HG03575 (cell line): ENCODE results near the gene CSH1.
"Not testable (repeated sequence)": the region's sequence is repeated elsewhere in the genome, so short reads cannot be mapped to it uniquely, and the experiment has no call there.

Source experiments
- ATAC-seq: cut with Tn5 transposase; IDR thresholded peaks from one replicate; pipeline ENCODE4 v1.9.1; 2021; ENCODE audit not compliant: unreplicated experiment, insufficient number of reproducible peaks, low FRiP score; ENCODE audit errors: extremely low read depth

CSH1 gene

DNA sequence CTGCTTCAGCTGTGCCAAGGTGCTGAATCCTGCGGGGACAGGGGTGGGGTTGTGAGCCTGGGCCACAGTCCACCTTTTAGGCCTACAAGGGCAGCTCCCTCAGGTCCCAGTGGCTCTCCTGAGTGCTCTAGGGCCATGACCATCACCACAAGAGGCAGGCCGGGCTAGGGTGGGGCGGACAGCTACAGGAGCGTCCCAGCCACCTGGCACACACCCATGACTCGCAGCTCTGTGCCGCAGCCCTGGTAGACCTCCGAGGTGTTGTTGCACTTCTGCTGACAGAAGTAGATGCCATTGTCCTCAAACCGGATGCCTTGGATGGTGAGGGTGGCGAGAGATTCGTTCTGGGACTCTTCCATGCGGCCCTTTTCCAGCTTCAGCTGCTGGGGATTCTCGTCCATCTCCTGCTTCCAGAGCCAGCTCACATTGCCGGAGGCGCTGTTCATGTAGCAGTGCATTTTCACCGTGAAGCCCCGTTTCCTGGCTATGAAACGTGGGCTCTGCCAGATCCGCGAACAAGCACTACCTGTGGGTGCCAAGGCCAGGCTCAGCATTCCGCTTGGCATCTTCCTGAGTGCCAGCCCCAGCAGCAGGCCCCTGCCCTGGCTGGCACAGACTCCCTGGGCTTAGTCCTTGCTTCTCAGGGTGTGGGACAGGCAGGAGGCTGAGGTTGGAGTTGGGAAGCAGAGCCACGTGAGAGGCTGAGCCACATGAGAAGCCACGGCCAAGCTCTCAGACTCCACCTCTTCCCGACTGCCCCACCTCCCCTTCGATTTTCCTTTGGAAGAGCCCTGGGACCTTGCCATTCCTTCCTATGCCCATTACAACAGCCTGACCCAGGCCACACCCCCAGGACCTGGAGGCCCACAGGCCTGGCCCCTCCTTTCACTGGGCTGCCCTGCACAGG lies 33.7 kb upstream of the CSH1 start:
- no peak for ATAC-seq

DNA sequence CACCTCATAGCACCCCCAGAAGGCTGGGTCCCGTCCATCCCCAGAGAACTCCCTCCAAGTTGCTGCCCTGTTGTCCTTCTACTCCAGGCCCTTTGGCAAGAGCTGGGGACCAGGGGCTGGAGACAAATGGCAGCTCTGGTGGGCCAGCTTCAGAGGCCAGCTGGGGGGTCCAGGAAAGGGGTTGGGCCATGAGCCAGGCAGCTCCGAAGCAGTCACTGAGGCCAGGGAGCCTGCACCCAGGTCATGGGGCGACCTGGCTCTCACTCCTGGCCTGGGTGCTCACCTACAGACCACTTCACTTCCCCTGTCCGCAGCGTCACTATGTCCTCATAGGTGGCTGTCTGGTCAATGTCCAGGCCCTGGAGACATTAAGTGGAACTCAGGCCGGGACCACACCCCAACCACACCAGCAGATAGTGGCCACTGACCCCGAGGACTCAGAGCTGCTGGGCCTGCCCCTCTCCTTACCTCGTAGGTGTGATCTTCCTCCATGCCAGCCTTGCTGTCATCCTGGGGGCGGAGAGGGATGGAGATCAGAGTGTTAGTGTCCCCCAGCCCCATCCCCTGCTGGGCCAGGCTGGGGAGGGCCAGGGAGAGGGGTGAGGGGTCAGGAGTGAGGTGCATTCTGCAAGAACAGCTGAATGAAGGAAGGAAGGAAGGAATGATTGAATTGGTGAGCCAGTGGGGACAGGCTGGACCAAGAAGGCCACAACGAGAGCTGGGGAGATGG lies 32.8 kb upstream of the CSH1 start:
- ATAC-seq = no peak

DNA sequence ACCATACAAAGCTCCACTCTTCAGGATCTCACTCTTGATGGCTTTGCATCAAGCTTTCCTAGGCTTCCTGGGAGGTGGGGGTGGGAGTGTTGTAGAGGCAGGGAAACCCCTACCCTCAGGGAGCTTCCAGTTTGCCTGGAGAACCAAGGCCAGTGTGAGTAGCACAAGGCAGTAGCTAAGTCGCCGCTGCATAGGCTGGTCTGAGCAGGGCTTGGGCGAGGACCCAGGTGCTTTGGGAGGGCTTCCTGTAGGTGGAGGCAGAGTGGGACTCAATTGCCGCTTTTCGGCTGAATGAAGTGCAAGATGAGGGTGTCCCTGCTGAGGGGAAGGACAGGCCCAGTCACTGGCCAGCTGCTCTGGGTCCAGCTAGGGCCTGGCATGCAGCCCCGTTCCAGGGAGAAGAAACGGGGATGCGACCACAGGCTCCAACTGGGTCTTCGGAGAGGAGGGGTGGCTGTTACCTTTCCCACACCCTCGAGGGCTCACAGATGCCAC lies 31.8 kb upstream of the CSH1 start:
- ATAC-seq = no peak

DNA sequence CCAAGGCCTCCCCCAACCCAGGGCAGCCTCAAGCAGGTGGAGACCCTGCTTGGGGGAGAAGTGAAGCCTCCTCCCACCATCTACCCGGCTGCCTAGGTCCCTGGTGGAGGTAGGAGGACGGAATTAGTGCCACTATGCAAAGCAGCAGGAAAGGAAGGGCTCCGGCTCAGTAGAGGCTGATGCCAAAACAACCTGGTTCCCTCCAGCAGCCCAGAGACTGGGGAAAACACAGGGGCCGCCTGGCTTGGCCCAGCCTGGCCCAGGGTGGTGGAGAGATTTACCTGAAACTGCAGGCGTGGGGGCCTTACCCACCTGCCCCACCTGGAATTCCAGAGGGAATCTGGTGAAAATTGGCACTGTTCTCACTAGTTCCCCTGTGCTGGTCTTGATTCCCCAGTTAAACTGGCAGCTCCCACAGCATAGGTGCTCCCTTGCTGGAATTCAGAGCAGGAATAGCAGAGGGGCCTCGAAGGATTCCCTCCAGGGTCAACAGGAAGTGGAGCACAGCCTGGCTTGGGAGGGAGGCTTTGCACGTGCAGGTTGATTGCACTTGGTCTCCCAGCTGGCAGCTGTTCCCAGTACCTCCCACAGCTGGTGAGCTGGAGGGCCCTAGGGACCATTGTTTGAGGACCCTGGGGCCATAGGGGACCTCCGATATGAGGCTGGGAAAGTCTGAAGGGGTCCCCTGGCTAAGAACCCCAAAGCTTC lies 31.2 kb upstream of the CSH1 start:
- no peak for ATAC-seq

DNA sequence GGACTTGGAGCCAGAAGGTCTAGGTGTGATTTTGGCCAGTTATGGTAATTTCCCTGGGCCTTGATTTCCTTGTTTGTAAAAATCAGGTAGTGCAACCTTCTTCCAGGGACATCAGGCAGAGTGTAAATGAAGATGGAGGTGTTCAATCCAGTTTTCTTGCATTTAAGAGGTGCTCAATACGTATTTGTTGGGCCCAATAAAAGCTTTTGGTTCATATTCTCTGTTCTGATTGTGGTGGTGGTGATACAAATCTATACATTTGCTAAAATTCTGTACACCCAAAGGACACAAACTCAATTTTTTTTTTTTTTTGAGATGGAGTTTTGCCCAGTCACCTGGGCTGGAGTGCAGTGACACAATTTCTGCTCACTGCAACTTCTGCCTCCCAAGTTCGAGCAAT lies 29.8 kb upstream of the CSH1 start:
- no peak for ATAC-seq

DNA sequence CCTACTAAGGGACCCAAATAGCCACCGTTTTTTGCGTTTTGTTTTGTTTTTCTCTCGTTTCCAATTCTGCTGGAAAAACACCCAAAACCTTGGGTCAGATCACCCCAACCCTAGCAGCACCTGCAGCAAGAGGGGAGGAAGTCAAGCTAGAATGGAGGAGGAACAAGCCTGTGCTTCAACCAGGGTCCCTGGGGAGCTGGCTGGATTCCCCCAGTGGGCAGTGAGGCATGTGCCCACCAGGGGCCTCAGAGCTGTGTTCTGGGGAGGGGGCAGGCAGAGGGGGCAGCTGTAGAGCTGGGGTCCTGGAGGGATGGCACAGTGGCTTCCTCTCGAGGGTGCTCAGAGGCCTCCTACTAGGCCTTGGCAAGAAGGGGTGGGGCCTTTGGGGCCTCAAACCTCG lies 29.2 kb upstream of the CSH1 start:
- ATAC-seq = no peak

DNA sequence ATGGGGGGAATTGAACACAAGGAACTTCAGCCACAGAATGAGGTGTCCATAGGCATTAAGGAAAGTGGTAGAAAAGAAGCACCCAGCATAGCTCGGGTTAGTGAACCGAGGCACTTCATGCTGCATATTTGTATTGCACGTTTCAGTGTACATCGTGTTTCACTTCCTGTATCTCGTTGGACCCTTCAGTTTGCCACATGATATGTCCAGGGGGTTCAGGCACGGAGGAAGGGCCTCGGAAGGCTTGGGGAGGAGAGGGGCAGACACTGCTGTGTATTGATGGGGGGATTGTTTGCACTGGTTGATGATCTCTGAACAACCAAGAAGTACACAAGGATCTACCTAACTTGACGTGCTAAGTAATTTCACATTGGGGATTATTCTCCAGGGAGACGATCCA lies 26.0 kb upstream of the CSH1 start:
- not testable (repeated sequence) for ATAC-seq

DNA sequence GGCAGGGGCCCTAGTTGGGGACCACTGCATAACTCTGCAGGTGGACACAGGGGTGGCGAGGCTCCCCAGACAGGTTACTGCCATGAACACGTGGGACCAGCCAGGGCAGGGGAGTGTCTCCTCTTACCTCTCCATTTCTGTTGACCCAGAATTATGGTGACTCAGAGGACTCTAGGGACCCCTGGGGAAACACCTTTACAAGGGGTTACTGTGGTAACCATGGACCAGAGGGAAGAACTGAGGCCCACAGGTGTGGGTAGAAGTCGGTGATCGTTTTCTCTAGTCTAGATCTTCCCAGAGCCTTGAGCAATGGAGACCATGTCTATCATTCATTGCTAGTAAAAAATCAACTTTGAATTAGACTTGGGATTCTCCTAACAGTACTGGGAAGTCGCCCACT lies 24.4 kb upstream of the CSH1 start:
- ATAC-seq = not testable (repeated sequence)

DNA sequence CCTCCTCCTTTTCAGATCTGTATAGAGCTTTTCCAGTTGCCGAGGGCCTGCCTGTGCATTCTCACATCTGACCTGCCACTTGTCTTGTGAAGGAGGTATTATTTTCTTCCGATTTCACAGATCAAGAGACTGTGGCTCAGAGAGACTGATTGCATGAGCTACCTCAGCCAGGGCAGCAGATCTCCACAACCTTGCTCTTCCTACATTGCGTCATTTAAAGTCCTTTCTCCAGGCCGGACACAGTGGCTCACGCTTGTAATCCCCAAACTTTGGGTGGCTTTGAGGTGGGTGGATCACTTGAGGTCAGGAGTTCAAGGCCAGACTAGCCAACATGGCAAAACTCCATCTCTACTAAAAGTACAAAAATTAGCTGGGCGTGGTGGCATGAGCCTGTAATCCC lies 23.7 kb upstream of the CSH1 start:
- not testable (repeated sequence) for ATAC-seq

DNA sequence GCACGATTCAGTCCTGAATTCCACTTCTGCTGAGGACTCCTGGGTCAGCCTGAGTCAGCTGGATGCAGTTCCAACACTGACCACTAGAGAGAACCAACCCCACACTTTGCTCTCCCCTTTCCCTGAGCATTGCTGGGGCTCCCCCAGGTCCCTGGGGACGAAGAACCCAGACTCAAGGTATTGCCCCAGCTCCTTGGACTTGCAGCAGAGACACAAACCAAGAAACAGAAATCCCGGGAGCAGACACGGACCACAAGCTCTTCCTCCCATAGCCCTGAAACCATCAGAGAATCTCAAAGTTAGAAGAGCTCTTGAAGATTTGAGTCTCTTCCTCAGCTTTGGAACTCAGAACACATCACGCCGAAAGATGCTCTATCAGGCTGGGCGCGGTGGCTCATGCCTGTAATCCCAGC lies 22.9 kb upstream of the CSH1 start:
- no peak for ATAC-seq

DNA sequence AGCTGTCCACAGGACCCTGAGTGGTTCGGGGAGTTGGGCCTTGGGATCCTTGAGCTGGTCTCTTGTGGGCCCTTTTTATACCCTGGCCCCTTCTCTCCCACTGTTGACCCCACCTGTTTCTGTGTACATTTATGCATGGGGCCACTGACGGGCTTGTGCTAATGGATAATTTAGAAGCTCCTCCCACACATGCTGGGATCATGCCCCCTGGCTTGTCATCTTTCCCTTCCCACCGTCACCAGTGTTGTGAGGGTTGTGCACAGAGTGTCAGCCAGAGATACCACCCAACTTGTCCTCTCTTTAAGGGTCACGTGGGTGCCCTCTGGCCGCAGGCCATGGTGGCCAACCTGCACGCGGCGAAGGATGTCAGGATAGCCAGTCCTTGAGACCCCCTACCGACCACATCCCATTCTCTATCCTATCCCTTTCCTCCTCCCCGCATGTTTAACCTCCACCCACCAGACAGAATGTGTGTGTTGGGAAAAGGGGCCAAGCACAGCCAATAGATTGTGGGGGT lies 22.5 kb upstream of the CSH1 start, which contains the start of gene GH1:
TSS of gene GH1 (minus strand) at position 51 of the 517 bp plus-strand sequence. CDS start 63 bp downstream, outside the sequence.
- ATAC-seq = not testable (repeated sequence)

DNA sequence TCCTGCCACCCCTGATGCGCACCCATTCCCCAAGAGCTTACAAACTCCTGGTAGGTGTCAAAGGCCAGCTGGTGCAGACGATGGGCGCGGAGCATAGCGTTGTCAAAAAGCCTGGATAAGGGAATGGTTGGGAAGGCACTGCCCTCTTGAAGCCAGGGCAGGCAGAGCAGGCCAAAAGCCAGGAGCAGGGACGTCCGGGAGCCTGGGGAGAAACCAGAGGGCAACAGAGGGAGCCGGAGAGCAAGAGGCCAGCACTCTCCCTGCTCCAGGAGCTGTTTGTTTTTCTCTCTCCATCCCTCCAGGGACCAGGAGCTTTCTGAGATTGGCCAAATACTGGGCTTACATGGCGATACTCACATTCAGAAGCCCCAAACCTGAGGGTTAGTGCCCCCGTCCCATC lies 21.9 kb upstream of the CSH1 start:
- no peak for ATAC-seq

DNA sequence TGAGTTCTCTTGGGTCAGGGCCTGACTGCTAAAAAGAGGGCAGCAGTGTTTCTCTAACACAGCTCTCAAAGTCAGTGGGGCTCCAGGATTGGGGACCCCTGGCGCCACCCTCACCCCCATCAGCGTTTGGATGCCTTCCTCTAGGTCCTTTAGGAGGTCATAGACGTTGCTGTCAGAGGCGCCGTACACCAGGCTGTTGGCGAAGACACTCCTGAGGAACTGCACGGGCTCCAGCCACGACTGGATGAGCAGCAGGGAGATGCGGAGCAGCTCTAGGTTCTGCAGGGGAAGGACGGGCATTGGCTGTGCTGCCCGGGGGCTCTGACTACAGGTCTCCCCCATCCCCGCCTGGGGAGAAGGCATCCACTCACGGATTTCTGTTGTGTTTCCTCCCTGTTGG lies 21.3 kb upstream of the CSH1 start:
- no peak for ATAC-seq

DNA sequence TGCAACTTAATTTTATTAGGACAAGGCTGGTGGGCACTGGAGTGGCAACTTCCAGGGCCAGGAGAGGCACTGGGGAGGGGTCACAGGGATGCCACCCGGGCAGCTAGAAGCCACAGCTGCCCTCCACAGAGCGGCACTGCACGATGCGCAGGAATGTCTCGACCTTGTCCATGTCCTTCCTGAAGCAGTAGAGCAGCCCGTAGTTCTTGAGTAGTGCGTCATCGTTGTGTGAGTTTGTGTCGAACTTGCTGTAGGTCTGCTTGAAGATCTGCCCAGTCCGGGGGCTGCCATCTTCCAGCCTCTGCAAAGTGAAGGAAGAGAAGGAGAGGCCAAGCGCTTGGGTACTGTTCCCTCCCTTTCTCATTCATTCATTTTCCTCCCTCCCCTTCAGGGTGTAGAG lies 20.8 kb upstream of the CSH1 start:
- not testable (repeated sequence) for ATAC-seq

DNA sequence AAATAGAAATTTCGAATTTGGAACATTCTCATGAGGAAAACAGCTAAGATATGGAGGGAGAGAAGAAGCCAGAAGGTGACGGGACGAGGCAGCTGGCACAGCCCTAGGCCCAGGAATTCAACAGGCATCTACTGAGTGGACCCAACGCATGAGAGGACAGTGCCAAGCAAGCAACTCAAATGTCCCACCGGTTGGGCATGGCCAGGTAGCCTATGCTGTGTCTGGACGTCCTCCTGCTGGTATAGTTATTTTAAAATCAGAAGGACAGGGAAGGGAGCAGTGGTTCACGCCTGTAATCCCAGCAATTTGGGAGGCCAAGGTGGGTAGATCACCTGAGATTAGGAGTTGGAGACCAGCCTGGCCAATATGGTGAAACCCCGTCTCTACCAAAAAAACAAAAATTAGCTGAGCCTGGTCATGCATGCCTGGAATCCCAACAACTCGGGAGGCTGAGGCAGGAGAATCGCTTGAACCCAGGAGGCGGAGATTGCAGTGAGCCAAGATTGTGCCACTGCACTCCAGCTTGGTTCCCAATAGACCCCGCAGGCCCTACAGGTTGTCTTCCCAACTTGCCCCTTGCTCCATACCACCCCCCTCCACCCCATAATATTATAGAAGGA lies 20.3 kb upstream of the CSH1 start:
- ATAC-seq = no peak

DNA sequence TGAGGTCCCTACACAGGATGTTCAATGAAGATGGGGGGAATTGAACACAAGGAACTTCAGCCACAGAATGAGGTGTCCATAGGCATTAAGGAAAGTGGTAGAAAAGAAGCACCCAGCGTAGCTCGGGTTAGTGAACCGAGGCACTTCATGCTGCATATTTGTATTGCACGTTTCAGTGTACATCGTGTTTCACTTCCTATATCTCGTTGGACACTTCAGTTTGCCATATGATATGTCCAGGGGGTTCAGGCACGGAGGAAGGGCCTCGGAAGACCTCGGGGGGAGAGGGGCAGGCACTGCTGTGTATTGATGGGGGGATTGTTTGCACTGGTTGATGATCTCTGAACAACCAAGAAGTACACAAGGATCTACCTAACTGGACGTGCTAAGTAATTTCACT lies 19.4 kb upstream of the CSH1 start:
- not testable (repeated sequence) for ATAC-seq

DNA sequence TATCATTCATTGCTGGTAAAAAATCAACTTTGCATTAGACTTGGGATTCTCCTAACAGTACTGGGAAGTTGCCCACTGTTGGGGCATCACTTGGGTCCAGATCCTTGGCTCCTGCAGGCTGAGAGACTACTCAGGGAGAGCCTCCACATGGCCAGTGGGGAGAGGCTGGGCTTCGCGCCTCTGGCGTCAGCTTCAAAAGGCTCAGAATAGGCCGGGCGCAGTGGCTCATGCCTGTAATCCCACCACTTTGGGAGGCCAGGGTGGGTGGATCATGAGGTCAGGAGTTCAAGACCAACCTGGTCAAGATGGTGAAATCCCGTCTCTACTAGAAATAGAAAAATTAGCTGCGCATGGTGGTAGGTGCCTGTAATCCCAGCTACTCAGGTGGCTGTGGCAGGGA lies 18.1 kb upstream of the CSH1 start:
- ATAC-seq = no peak

DNA sequence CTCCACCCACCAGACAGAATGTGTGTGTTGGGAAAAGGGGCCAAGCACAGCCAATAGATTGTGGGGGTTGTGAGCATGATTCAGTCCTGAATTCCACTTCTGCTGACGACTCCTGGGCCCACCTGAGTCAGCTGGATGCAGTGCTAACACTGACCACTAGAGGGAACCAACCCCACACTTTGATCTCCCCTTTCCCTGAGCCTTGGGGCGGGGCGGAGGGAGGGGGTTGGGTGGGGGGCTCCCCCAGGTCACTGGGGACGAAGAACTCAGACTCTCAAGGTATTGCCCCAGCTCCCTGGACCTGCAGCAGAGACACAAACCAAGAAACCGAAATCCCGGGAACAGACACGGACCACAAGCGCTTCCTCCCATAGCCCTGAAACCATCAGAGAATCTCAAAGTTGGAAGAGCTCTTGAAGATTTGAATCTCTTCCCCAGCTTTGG lies 15.3 kb upstream of the CSH1 start:
- no peak for ATAC-seq
